DLD1 (cell line): Measurements from ENCODE around the gene KIF4A.
"Not testable (repeated sequence)": the region's sequence is repeated elsewhere in the genome, so short reads cannot be mapped to it uniquely, and the experiment has no call there.

Source experiments
- in situ Hi-C: cut with HindIII; loops from 2 replicates; pipeline ENCODE4 v1.10.0; 2017; ENCODE audit warnings: low sequenced_read_pairs

The KIF4A gene

GRCh38 chrX:70360366-70360765 lies 70.5 kb downstream of the KIF4A start:
- in situ Hi-C loops = no loop called here

GRCh38 chrX:70368731-70369130 lies 78.8 kb downstream of the KIF4A start:
- in situ Hi-C loops = not testable (repeated sequence)

- in situ Hi-C loops = no loop called here
These were observed 96.3 kb downstream of the KIF4A start for GRCh38 chrX:70386235-70386634.

- in situ Hi-C loops = no loop called here
These were observed 109.0 kb downstream of the KIF4A start for GRCh38 chrX:70398899-70399298.

- in situ Hi-C loops = not testable (repeated sequence)
These were observed 110.3 kb downstream of the KIF4A start for GRCh38 chrX:70400181-70400580.

GRCh38 chrX:70402721-70403120 lies 112.8 kb downstream of the KIF4A start:
- in situ Hi-C loops = no loop called here

GRCh38 chrX:70405003-70405402 lies 115.1 kb downstream of the KIF4A start:
- in situ Hi-C loops = no loop called here

- in situ Hi-C loops = no loop called here
These were observed 121.0 kb downstream of the KIF4A start for GRCh38 chrX:70410921-70411320.

GRCh38 chrX:70411475-70411874 lies 121.6 kb downstream of the KIF4A start:
- in situ Hi-C loops = no loop called here

GRCh38 chrX:70421618-70422017 lies 131.7 kb downstream of the KIF4A start:
- in situ Hi-C loops = no loop called here

- in situ Hi-C loops = no loop called here
These were observed 133.0 kb downstream of the KIF4A start, which contains the start of gene GDPD2 for GRCh38 chrX:70422851-70423341. TSS of gene GDPD2 (plus strand) at chrX:70423314. CDS start at chrX:70424985, 1,671 bp downstream.

- in situ Hi-C loops = no loop called here
These were observed 134.2 kb downstream of the KIF4A start for GRCh38 chrX:70423936-70424675.

GRCh38 chrX:70424801-70425200 lies 134.9 kb downstream of the KIF4A start:
- in situ Hi-C loops = no loop called here

GRCh38 chrX:70426286-70427278 lies 136.7 kb downstream of the KIF4A start:
- in situ Hi-C loops = no loop called here

- in situ Hi-C loops = no loop called here
These were observed 137.5 kb downstream of the KIF4A start for GRCh38 chrX:70427365-70427764.

GRCh38 chrX:70429759-70430158 lies 139.9 kb downstream of the KIF4A start:
- in situ Hi-C loops = no loop called here

GRCh38 chrX:70432936-70433847 lies 143.3 kb downstream of the KIF4A start:
- in situ Hi-C loops = no loop called here

- in situ Hi-C loops = no loop called here
These were observed 144.0 kb downstream of the KIF4A start for GRCh38 chrX:70433848-70434351.

- in situ Hi-C loops = no loop called here
These were observed 144.5 kb downstream of the KIF4A start for GRCh38 chrX:70434352-70434866.
